ENCODE results near the gene FTCDNL1.

GRCh38 chr2:199777315-199777714 lies 73.7 kb downstream of the FTCDNL1 start:
- no peak for TF ChIP-seq RBM39 (IDR thresholded peaks at IDR 0.05; ENCODE audit: low read depth, low read length, poor library complexity, severe bottlenecking)
- no peak for TF ChIP-seq ELF4 (CRISPR knock-in tag; IDR thresholded peaks at IDR 0.05; ENCODE audit: borderline replicate concordance)
- TF ChIP-seq CTCF (CRISPR knock-in tag; IDR thresholded peaks at IDR 0.05) = no peak
- TF ChIP-seq AKNA (CRISPR knock-in tag; IDR thresholded peaks at IDR 0.05; ENCODE audit: borderline replicate concordance) = no peak
- no peak for TF ChIP-seq MAF1 (CRISPR knock-in tag; IDR thresholded peaks at IDR 0.05; ENCODE audit: borderline replicate concordance)
- TF ChIP-seq U2AF1 (optimal IDR thresholded peaks at IDR 0.05; ENCODE audit: low read depth, low read length) = no peak
- no peak for TF ChIP-seq EHMT2 (IDR thresholded peaks at IDR 0.05; ENCODE audit: borderline replicate concordance, low read depth, low read length)
- TF ChIP-seq RAD21 (CRISPR knock-in tag; IDR thresholded peaks at IDR 0.05) = no peak
- TF ChIP-seq, protein P1, sequence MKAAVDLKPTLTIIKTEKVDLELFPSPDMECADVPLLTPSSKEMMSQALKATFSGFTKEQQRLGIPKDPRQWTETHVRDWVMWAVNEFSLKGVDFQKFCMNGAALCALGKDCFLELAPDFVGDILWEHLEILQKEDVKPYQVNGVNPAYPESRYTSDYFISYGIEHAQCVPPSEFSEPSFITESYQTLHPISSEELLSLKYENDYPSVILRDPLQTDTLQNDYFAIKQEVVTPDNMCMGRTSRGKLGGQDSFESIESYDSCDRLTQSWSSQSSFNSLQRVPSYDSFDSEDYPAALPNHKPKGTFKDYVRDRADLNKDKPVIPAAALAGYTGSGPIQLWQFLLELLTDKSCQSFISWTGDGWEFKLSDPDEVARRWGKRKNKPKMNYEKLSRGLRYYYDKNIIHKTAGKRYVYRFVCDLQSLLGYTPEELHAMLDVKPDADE (CRISPR knock-in tag; IDR thresholded peaks at IDR 0.05) = no peak
- TF ChIP-seq, protein P2, sequence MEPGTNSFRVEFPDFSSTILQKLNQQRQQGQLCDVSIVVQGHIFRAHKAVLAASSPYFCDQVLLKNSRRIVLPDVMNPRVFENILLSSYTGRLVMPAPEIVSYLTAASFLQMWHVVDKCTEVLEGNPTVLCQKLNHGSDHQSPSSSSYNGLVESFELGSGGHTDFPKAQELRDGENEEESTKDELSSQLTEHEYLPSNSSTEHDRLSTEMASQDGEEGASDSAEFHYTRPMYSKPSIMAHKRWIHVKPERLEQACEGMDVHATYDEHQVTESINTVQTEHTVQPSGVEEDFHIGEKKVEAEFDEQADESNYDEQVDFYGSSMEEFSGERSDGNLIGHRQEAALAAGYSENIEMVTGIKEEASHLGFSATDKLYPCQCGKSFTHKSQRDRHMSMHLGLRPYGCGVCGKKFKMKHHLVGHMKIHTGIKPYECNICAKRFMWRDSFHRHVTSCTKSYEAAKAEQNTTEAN (CRISPR knock-in tag; conservative IDR thresholded peaks at IDR 0.05) = no peak
- no peak for TF ChIP-seq CHD4 (IDR thresholded peaks at IDR 0.05; ENCODE audit: borderline replicate concordance, low read length)
- TF ChIP-seq ZFP82 (CRISPR knock-in tag; IDR thresholded peaks at IDR 0.05; ENCODE audit: borderline replicate concordance) = no peak
